Activated T-cell treated with anti-CD3 and anti-CD28 coated beads, Interleukin-2, amount 50 U/mL, for 24 hours (primary cell): ENCODE measurements around the gene CLDN20.
"Not testable (repeated sequence)": the region's sequence is repeated elsewhere in the genome, so short reads cannot be mapped to it uniquely, and the experiment has no call there.

ENCODE experiments used
- DNase-seq: peaks from one replicate; pipeline ENCODE4 v3.0.0-alpha.2; 2020
- H3K27ac Mint-ChIP-seq: 2 replicates; pipeline ENCODE4 v1.8.0; 2020; ENCODE audit warnings: mild to moderate bottlenecking, mixed read lengths
- H3K27me3 Mint-ChIP-seq: 2 replicates; pipeline ENCODE4 v1.8.0; 2020; ENCODE audit warnings: mixed read lengths
- H3K36me3 Mint-ChIP-seq: 2 replicates; pipeline ENCODE4 v1.8.0; 2020; ENCODE audit warnings: low read depth, mixed read lengths
- H3K4me1 Mint-ChIP-seq: 2 replicates; pipeline ENCODE4 v1.8.0; 2020; ENCODE audit warnings: low read depth, mixed read lengths
- H3K4me3 Mint-ChIP-seq: 2 replicates; pipeline ENCODE4 v1.8.0; 2020; ENCODE audit warnings: mild to moderate bottlenecking, moderate library complexity, mixed read lengths
- H3K9me3 Mint-ChIP-seq: 2 replicates; pipeline ENCODE4 v1.8.0; 2020; ENCODE audit warnings: mixed read lengths

The CLDN20 gene

GRCh38 chr6:155297669-155298068 lies 33.9 kb downstream of the CLDN20 start:
- Mint-ChIP-seq H3K27me3 (no peaks in the 10 kb centered on the region), H3K27ac (peak overlapping the region; percentile 0), H3K4me1 (peaks cover 13% of the 10 kb centered on the region), H3K9me3 (no peaks in the 10 kb centered on the region), H3K36me3 (peaks cover 85% of the 10 kb centered on the region), H3K4me3 (no peak overlapping the region)
- DNase-seq, result no peak

GRCh38 chr6:155301867-155302266 lies 38.1 kb downstream of the CLDN20 start:
- H3K27me3 Mint-ChIP-seq, result no peaks in the 10 kb centered on the region
- H3K27ac Mint-ChIP-seq, result no peak overlapping the region
- DNase-seq, result no peak
- no peak overlapping the region for H3K4me3 Mint-ChIP-seq
- peaks cover 79% of the 10 kb centered on the region for H3K36me3 Mint-ChIP-seq
- H3K9me3 Mint-ChIP-seq, result no peaks in the 10 kb centered on the region
- H3K4me1 Mint-ChIP-seq, result peaks cover 21% of the 10 kb centered on the region

GRCh38 chr6:155303361-155303870 lies 39.6 kb downstream of the CLDN20 start:
- H3K36me3 Mint-ChIP-seq, result peaks cover 80% of the 10 kb centered on the region
- H3K4me3 Mint-ChIP-seq, result no peak overlapping the region

GRCh38 chr6:155306958-155307357 lies 43.1 kb downstream of the CLDN20 start:
- Mint-ChIP-seq H3K4me1 (peaks cover 39% of the 10 kb centered on the region), H3K4me3 (no peak overlapping the region), H3K9me3 (no peaks in the 10 kb centered on the region), H3K36me3 (peaks cover 79% of the 10 kb centered on the region), H3K27me3 (no peaks in the 10 kb centered on the region), H3K27ac (no peak overlapping the region)
- no peak for DNase-seq

More at GRCh38 chr6:155303361-155303870, 39.6 kb downstream of the CLDN20 start:
- Mint-ChIP-seq H3K9me3 (no peaks in the 10 kb centered on the region), H3K27ac (no peak overlapping the region), H3K4me1 (peaks cover 24% of the 10 kb centered on the region), H3K27me3 (no peaks in the 10 kb centered on the region)
- DNase-seq, result no peak

- no peak for DNase-seq
- no peak overlapping the region for H3K4me3 Mint-ChIP-seq
- peaks cover 52% of the 10 kb centered on the region for H3K4me1 Mint-ChIP-seq
- H3K27ac Mint-ChIP-seq, result no peak overlapping the region
- no peaks in the 10 kb centered on the region for H3K27me3 Mint-ChIP-seq
- H3K9me3 Mint-ChIP-seq, result no peaks in the 10 kb centered on the region
- H3K36me3 Mint-ChIP-seq, result peaks cover 82% of the 10 kb centered on the region
These were observed 45.3 kb downstream of the CLDN20 start for GRCh38 chr6:155309150-155309549.

- Mint-ChIP-seq H3K27me3 (no peaks in the 10 kb centered on the region), H3K4me1 (peaks cover 55% of the 10 kb centered on the region), H3K36me3 (peaks cover 78% of the 10 kb centered on the region), H3K9me3 (no peaks in the 10 kb centered on the region), H3K4me3 (no peak overlapping the region), H3K27ac (peak overlapping the region; percentile 3)
- no peak for DNase-seq
These were observed 46.8 kb downstream of the CLDN20 start for GRCh38 chr6:155310596-155310995.

GRCh38 chr6:155311086-155311485 lies 47.3 kb downstream of the CLDN20 start:
- Mint-ChIP-seq H3K9me3 (no peaks in the 10 kb centered on the region), H3K36me3 (peaks cover 73% of the 10 kb centered on the region), H3K4me1 (peaks cover 56% of the 10 kb centered on the region), H3K27ac (peak overlapping the region; percentile 4), H3K4me3 (no peak overlapping the region), H3K27me3 (no peaks in the 10 kb centered on the region)
- no peak for DNase-seq

- Mint-ChIP-seq H3K27ac (peak overlapping the region; percentile 47), H3K36me3 (peaks cover 68% of the 10 kb centered on the region), H3K4me1 (peaks cover 59% of the 10 kb centered on the region), H3K27me3 (no peaks in the 10 kb centered on the region), H3K4me3 (no peak overlapping the region), H3K9me3 (no peaks in the 10 kb centered on the region)
- no peak for DNase-seq
These were observed 47.8 kb downstream of the CLDN20 start for GRCh38 chr6:155311583-155311982.

- Mint-ChIP-seq H3K4me3 (peak overlapping the region; percentile 98), H3K27ac (peak overlapping the region; percentile 97), H3K36me3 (peaks cover 56% of the 10 kb centered on the region), H3K4me1 (peaks cover 54% of the 10 kb centered on the region)
- not testable (repeated sequence) for H3K9me3 Mint-ChIP-seq, DNase-seq, H3K27me3 Mint-ChIP-seq
These were observed 49.1 kb downstream of the CLDN20 start for GRCh38 chr6:155312950-155313349.

- H3K9me3 Mint-ChIP-seq, result no peaks in the 10 kb centered on the region
- H3K27me3 Mint-ChIP-seq, result no peaks in the 10 kb centered on the region
- H3K27ac Mint-ChIP-seq, result peak overlapping the region; percentile 97
- H3K4me3 Mint-ChIP-seq, result peak overlapping the region; percentile 98
- DNase-seq, result no peak
- peaks cover 49% of the 10 kb centered on the region for H3K4me1 Mint-ChIP-seq
- H3K36me3 Mint-ChIP-seq, result peaks cover 50% of the 10 kb centered on the region
These were observed 49.8 kb downstream of the CLDN20 start for GRCh38 chr6:155313602-155314091.

- H3K4me3 Mint-ChIP-seq, result peak within 1 kb of the TSS; percentile 98
- H3K4me1 Mint-ChIP-seq, result peaks cover 47% of the 10 kb centered on the region
- H3K9me3 Mint-ChIP-seq, result no peaks in the 10 kb centered on the region
- H3K27me3 Mint-ChIP-seq, result no peaks in the 10 kb centered on the region
- peaks cover 49% of the 10 kb centered on the region for H3K36me3 Mint-ChIP-seq
- peak within 1 kb of the TSS; percentile 97 for H3K27ac Mint-ChIP-seq
- DNase-seq, result peak; percentile 98
These were observed 50.4 kb downstream of the CLDN20 start, which contains the start of gene TFB1M for GRCh38 chr6:155314092-155314772. Gene TFB1M, minus strand, starts transcription at chr6:155314484. Its CDS starts 56 bp downstream, at chr6:155314428.

- no peak for DNase-seq
- peaks cover 43% of the 10 kb centered on the region for H3K36me3 Mint-ChIP-seq
- peaks cover 48% of the 10 kb centered on the region for H3K4me1 Mint-ChIP-seq
- no peaks in the 10 kb centered on the region for H3K27me3 Mint-ChIP-seq
- peak overlapping the region; percentile 97 for H3K27ac Mint-ChIP-seq
- H3K9me3 Mint-ChIP-seq, result no peaks in the 10 kb centered on the region
- peak overlapping the region; percentile 98 for H3K4me3 Mint-ChIP-seq
These were observed 51.1 kb downstream of the CLDN20 start for GRCh38 chr6:155314773-155315515.

GRCh38 chr6:155315516-155315871 lies 51.7 kb downstream of the CLDN20 start:
- H3K36me3 Mint-ChIP-seq, result peaks cover 38% of the 10 kb centered on the region
- H3K9me3 Mint-ChIP-seq, result no peaks in the 10 kb centered on the region
- peak overlapping the region; percentile 97 for H3K27ac Mint-ChIP-seq
- H3K4me1 Mint-ChIP-seq, result peaks cover 44% of the 10 kb centered on the region
- DNase-seq, result no peak
- H3K27me3 Mint-ChIP-seq, result no peaks in the 10 kb centered on the region
- peak overlapping the region; percentile 98 for H3K4me3 Mint-ChIP-seq

GRCh38 chr6:155316419-155316818 lies 52.6 kb downstream of the CLDN20 start:
- no peak overlapping the region for H3K27ac Mint-ChIP-seq
- H3K4me1 Mint-ChIP-seq, result peaks cover 37% of the 10 kb centered on the region
- no peak overlapping the region for H3K4me3 Mint-ChIP-seq

GRCh38 chr6:155317186-155317585 lies 53.4 kb downstream of the CLDN20 start:
- no peak overlapping the region for H3K27ac Mint-ChIP-seq
- no peaks in the 10 kb centered on the region for H3K9me3 Mint-ChIP-seq
- H3K27me3 Mint-ChIP-seq, result no peaks in the 10 kb centered on the region
- H3K4me3 Mint-ChIP-seq, result no peak overlapping the region
- DNase-seq, result no peak
- H3K4me1 Mint-ChIP-seq, result peaks cover 29% of the 10 kb centered on the region
- H3K36me3 Mint-ChIP-seq, result peaks cover 21% of the 10 kb centered on the region

More at GRCh38 chr6:155316419-155316818, 52.6 kb downstream of the CLDN20 start:
- Mint-ChIP-seq H3K36me3 (peaks cover 29% of the 10 kb centered on the region), H3K27me3 (no peaks in the 10 kb centered on the region), H3K9me3 (no peaks in the 10 kb centered on the region)
- no peak for DNase-seq
